ENCODE data around the gene CCDC82. TPM values are rescaled to one million over a fixed set of nuclear protein-coding genes. Genes with fewer than 3 reads are reported as not detected.

CCDC82 gene
- total and polyA plus RNA-seq, 8 donors, result 12.0 to 188 (median 48.0) TPM

DNA sequence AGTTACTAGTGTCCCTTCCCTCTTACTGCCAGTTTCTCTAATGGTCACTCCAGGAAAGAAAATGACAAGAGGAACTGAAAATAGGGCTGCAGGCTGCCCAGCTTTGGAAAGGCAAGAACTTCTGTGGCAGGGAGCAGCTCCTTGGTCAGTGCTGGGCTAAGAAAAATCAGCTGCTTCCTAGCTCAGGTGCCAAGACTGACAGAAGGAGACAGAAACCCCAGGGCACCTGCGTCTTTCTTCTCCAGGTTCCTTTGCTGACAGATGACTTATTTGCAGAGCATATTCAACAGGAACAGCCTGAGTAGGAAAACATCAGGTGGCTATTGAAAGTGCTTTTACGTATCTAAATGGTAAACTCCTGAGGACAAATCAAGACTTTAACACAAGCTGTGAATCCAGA is 72.1 kb downstream of the CCDC82 start:
- H3K9me3 ChIP-seq, result no peaks in the 10 kb centered on the region
- DNase-seq, result peak in 1 of 2 donors; percentile 33
- H3K4me1 ChIP-seq, result peaks cover 33 to 59% (median 40%) of the 10 kb centered on the region in 4 donors
- H3K4me3 ChIP-seq, result no peak overlapping the region
- H3K27me3 ChIP-seq, result no peaks in the 10 kb centered on the region
- 29 to 58% (median 39%) methylated on average over 2 of the region's 2 CpGs for WGBS, 5 donors
- H3K27ac ChIP-seq, result peak overlapping the region in 4 of 5 donors; percentile 28 to 47 (median 46)
- TF ChIP-seq EP300 (IDR thresholded peaks at IDR 0.05) (no peak), POLR2A (IDR thresholded peaks at IDR 0.05) (no peak)
- intact Hi-C loops (cut with DNase I; ENCODE audit: low total_unique reads), result no loop called here
- H3K36me3 ChIP-seq, result no peaks in the 10 kb centered on the region

- Histone ChIP-seq H3K9me3 (no peaks in the 10 kb centered on the region), H3K36me3 (no peaks in the 10 kb centered on the region), H3K27me3 (no peaks in the 10 kb centered on the region), H3K4me1 (peaks cover 35 to 66% (median 43%) of the 10 kb centered on the region in 4 donors), H3K4me3 (no peak overlapping the region), H3K27ac (peak overlapping the region in 1 of 5 donors; percentile 47)
- TF ChIP-seq CTCF (IDR thresholded peaks at IDR 0.05), result no peak
- no peak for TF ChIP-seq EP300 (IDR thresholded peaks at IDR 0.05)
- TF ChIP-seq POLR2A (IDR thresholded peaks at IDR 0.05), result no peak
- no peak for TF ChIP-seq POLR2AphosphoS5 (IDR thresholded peaks at IDR 0.05)
- WGBS, 5 donors, result 71 to 88% (median 81%) methylated on average over 3 of the region's 3 CpGs
- intact Hi-C loops (cut with DNase I; ENCODE audit: low total_unique reads), result no loop called here
- DNase-seq, result no peak
These were observed 72.8 kb downstream of the CCDC82 start for GRCh38 chr11:96316869-96317268.

DNA sequence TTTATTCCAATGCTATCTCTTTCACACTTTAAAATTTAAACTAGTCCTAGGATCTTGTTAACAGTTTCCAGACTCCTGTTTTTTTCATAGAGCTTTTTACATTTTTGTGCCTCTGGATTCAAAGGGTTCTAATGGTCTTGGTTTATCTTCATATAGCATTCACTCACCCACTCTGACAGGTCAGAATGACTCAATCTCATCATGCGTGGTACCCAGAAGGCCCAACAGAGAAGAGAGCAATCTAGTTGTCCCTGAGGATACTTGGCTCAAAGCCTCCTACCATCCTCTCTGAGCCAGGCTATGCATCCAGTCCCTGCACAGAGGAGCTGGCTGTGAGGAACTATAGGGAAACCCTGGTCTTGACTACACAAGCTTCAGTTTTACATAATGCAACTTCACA is 74.2 kb downstream of the CCDC82 start:
- no peaks in the 10 kb centered on the region for H3K36me3 ChIP-seq
- H3K4me3 ChIP-seq, result no peak overlapping the region
- H3K27me3 ChIP-seq, result no peaks in the 10 kb centered on the region
- no peak for DNase-seq
- H3K9me3 ChIP-seq, result no peaks in the 10 kb centered on the region
- peak overlapping the region in 1 of 5 donors; percentile 70 for H3K27ac ChIP-seq
- 71 to 100% (median 94%) methylated on average over 1 of the region's 1 CpG for WGBS, 5 donors
- TF ChIP-seq CTCF (IDR thresholded peaks at IDR 0.05), result no peak
- no peak for TF ChIP-seq POLR2AphosphoS5 (IDR thresholded peaks at IDR 0.05)
- TF ChIP-seq EP300 (IDR thresholded peaks at IDR 0.05), result no peak
- TF ChIP-seq POLR2A (IDR thresholded peaks at IDR 0.05), result no peak
- intact Hi-C loops (cut with DNase I; ENCODE audit: low total_unique reads), result no loop called here
- H3K4me1 ChIP-seq, result peaks cover 45 to 80% (median 56%) of the 10 kb centered on the region in 4 donors

DNA sequence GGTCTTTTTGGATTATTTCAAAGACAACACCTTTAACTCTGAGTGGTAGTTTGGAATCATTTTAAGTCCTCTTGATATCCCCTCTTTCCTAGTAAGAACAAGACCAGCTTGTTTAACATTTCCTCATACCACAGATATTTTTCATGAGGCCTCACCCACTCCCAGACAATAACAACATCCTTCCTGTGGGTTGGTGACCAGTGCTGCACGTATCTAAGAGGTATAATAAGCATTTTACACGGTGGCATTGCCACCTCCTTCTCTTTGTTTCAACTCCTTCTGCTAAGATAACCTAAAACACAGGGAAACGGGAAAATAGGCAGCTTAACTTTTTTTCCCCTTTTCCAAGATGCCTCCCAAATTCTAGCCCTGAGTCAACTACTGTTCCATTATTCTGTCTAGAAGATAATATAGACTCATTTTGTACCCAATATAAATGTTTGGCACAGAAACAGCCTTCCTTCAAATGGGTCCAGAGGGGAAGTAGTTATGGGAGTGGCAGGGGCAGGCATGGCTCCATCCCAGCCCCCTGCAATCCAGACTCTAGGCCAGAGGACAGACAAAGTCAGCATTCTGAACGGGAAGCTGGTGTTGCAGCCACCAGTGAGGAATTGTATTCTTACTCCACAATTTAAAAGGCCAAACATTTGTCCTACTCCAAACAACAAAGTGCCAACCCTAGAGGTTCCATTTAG is 75.2 kb downstream of the CCDC82 start:
- Histone ChIP-seq H3K4me3 (no peak overlapping the region), H3K27ac (peak overlapping the region; percentile 34 to 70 (median 55)), H3K36me3 (no peaks in the 10 kb centered on the region), H3K9me3 (no peaks in the 10 kb centered on the region), H3K4me1 (peaks cover 48 to 90% (median 64%) of the 10 kb centered on the region in 4 donors), H3K27me3 (no peaks in the 10 kb centered on the region)
- intact Hi-C loops (cut with DNase I; ENCODE audit: low total_unique reads), result no loop called here
- 22 to 27% (median 23%) methylated on average over 4 of the region's 4 CpGs for WGBS, 5 donors
- TF ChIP-seq EP300 (IDR thresholded peaks at IDR 0.05) (no peak), POLR2A (IDR thresholded peaks at IDR 0.05) (no peak), CTCF (IDR thresholded peaks at IDR 0.05) (no peak), POLR2AphosphoS5 (IDR thresholded peaks at IDR 0.05) (no peak)
- DNase-seq, result peak in 1 of 2 donors; percentile 75

GRCh38 chr11:96313163-96313562 is 76.5 kb downstream of the CCDC82 start:
- Histone ChIP-seq H3K27ac (no peak overlapping the region), H3K27me3 (no peaks in the 10 kb centered on the region), H3K9me3 (no peaks in the 10 kb centered on the region), H3K4me1 (peaks cover 46 to 94% (median 62%) of the 10 kb centered on the region in 4 donors), H3K36me3 (no peaks in the 10 kb centered on the region), H3K4me3 (no peak overlapping the region)
- 51 to 69% (median 65%) methylated on average over 6 of the region's 6 CpGs for WGBS, 5 donors
- TF ChIP-seq CTCF (IDR thresholded peaks at IDR 0.05) (no peak), POLR2AphosphoS5 (IDR thresholded peaks at IDR 0.05) (no peak), POLR2A (IDR thresholded peaks at IDR 0.05) (no peak), EP300 (IDR thresholded peaks at IDR 0.05) (no peak)
- DNase-seq, result no peak
- intact Hi-C loops (cut with DNase I; ENCODE audit: low total_unique reads), result no loop called here
